ENCODE results near the gene DDX23.

DDX23 gene

GRCh38 chr12:48794870-48795269 is 57.1 kb downstream of the DDX23 start:
- no peak for DNase-seq

- DNase-seq, result no peak
Measured at GRCh38 chr12:48793696-48794095, 58.3 kb downstream of the DDX23 start.

- DNase-seq, result no peak
Measured at GRCh38 chr12:48789858-48790326, 62.1 kb downstream of the DDX23 start.

- no peak for DNase-seq
Measured at GRCh38 chr12:48788854-48789775, 62.8 kb downstream of the DDX23 start, which contains the start of gene ADCY6. Gene ADCY6, minus strand, starts transcription at chr12:48789089. Its CDS starts 5,655 bp downstream, at chr12:48783434.

- no peak for DNase-seq
Measured at GRCh38 chr12:48788524-48788853, 63.5 kb downstream of the DDX23 start.

GRCh38 chr12:48787791-48788523 is 64.0 kb downstream of the DDX23 start:
- no peak for DNase-seq

GRCh38 chr12:48786591-48787544 is 65.1 kb downstream of the DDX23 start:
- no peak for DNase-seq

- no peak for DNase-seq
Measured at GRCh38 chr12:48783432-48783831, 68.5 kb downstream of the DDX23 start.

GRCh38 chr12:48782457-48783395 is 69.2 kb downstream of the DDX23 start:
- no peak for DNase-seq

- no peak for DNase-seq
Measured at GRCh38 chr12:48781750-48782456, 70.1 kb downstream of the DDX23 start.

GRCh38 chr12:48780381-48781025 is 71.5 kb downstream of the DDX23 start:
- DNase-seq, result no peak

GRCh38 chr12:48779869-48780268 is 72.1 kb downstream of the DDX23 start:
- no peak for DNase-seq
